BLaER1 treated with 17β-estradiol and CSF1 and Interleukin-3, amounts not matched to agents 10 nM and 100 nM (cell line): ENCODE data around the gene DNTTIP2.

Experiments
- H3K27ac ChIP-seq, 11 experiments: shearing (Covaris generic); formaldehyde crosslinking; 2 replicates each; pipeline ENCODE4 v1.8.1; 2022
- H3K27me3 ChIP-seq, 11 experiments: shearing (Covaris generic); formaldehyde crosslinking; 2 replicates each; pipeline ENCODE4 v1.8.1; 2022
- H3K36me3 ChIP-seq, 11 experiments: shearing (Covaris generic); formaldehyde crosslinking; 2 replicates each; pipeline ENCODE4 v1.8.1; 2022
- H3K4me1 ChIP-seq, 10 experiments: shearing (Covaris generic); formaldehyde crosslinking; 2 replicates each; pipeline ENCODE4 v1.8.1; 2022
- H3K4me2 ChIP-seq, 11 experiments: shearing (Covaris generic); formaldehyde crosslinking; 2 replicates each; pipeline ENCODE4 v1.8.1; 2022
- H3K4me3 ChIP-seq, 10 experiments: shearing (Covaris generic); formaldehyde crosslinking; 2 replicates each; pipeline ENCODE4 v1.8.1; 2022
- H3K9ac ChIP-seq, 11 experiments: shearing (Covaris generic); formaldehyde crosslinking; 2 replicates each; pipeline ENCODE4 v1.8.1; 2022
- H3K9me3 ChIP-seq, 11 experiments: shearing (Covaris generic); formaldehyde crosslinking; replicated peaks in 1 of 11; 2 replicates each; pipeline ENCODE4 v1.8.1; 2022
- H4K20me1 ChIP-seq, 11 experiments: shearing (Covaris generic); formaldehyde crosslinking; 2 replicates each; pipeline ENCODE4 v1.8.1; 2022
- Cebpa-rat ChIP-seq, 11 experiments: shearing (Covaris generic); IDR thresholded peaks; 2 replicates each; pipeline ENCODE4 v1.8.1; 2022

Gene DNTTIP2

GRCh38 chr1:93828367-93828755, 50.6 kb downstream of the DNTTIP2 start:
- TF ChIP-seq Cebpa-rat (IDR thresholded peaks at IDR 0.05) = no peak
- Histone ChIP-seq H3K9me3 (peaks cover 30 to 50% (median 37%) of the 10 kb centered on the region in 11 experiments), H3K4me1 (peaks cover 17 to 62% (median 49%) of the 10 kb centered on the region in 10 experiments; a peak in 19 of 20 replicates), H3K9ac (peak overlapping the region in 4 of 11 experiments; percentile 12 to 38 (median 24); a peak in 4 of 22 replicates), H3K4me2 (peak overlapping the region in 10 of 11 experiments; percentile 18 to 65 (median 46); a peak in 17 of 22 replicates), H4K20me1 (no peaks in the 10 kb centered on the region), H3K4me3 (no peak overlapping the region), H3K27me3 (no peaks in the 10 kb centered on the region), H3K36me3 (peaks cover 7 to 80% (median 13%) of the 10 kb centered on the region in 11 experiments; a peak in 15 of 22 replicates), H3K27ac (peak overlapping the region in 8 of 11 experiments; percentile 22 to 63 (median 50); a peak in 14 of 22 replicates)

GRCh38 chr1:93827633-93828366, 51.2 kb downstream of the DNTTIP2 start:
- Histone ChIP-seq H3K4me3 (no peak overlapping the region), H3K4me1 (peaks cover 17 to 67% (median 52%) of the 10 kb centered on the region in 10 experiments; a peak in 19 of 20 replicates), H3K27ac (peak overlapping the region in 8 of 11 experiments; percentile 22 to 63 (median 50); a peak in 14 of 22 replicates), H4K20me1 (no peaks in the 10 kb centered on the region), H3K4me2 (peak overlapping the region in 10 of 11 experiments; percentile 18 to 65 (median 46); a peak in 18 of 22 replicates), H3K9ac (peak overlapping the region in 4 of 11 experiments; percentile 12 to 38 (median 24); a peak in 4 of 22 replicates), H3K27me3 (no peaks in the 10 kb centered on the region), H3K36me3 (peaks cover 1 to 74% (median 8%) of the 10 kb centered on the region in 11 experiments; a peak in 13 of 22 replicates), H3K9me3 (peaks cover 25 to 45% (median 31%) of the 10 kb centered on the region in 11 experiments)
- no peak for TF ChIP-seq Cebpa-rat (IDR thresholded peaks at IDR 0.05)

DNA sequence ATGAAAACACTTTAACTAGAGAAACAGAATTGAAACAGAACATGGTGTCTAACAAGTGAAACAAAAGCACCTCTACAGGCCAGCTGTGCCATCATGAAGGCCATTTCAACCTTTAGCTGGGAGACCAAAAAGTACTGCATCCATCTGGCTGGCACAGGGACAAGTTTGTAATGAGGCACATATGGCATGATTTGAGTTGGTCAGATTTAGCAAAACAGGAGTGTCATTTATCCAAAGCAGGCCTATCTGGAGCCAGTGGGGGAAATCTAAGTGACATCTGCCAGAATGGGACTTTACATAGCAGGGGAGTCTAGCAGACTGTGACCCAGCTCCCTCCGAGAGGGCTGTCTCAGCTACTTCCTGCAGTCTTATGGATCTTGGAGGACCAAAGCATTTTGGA, 51.9 kb downstream of the DNTTIP2 start:
- H3K9ac ChIP-seq = 0 out of 22 replicates have a peak overlapping the region, but pooled peaks of 1 of the 11 experiments have one; percentile 38
- no peak overlapping the region for H3K4me3 ChIP-seq
- peaks cover 17 to 74% (median 56%) of the 10 kb centered on the region in 10 experiments; a peak in 19 of 20 replicates for H3K4me1 ChIP-seq
- H3K27ac ChIP-seq = peak overlapping the region in 7 of 11 experiments; percentile 22 to 63 (median 53); a peak in 10 of 22 replicates
- H4K20me1 ChIP-seq = no peaks in the 10 kb centered on the region
- H3K27me3 ChIP-seq = no peaks in the 10 kb centered on the region
- H3K36me3 ChIP-seq = peaks cover 0 to 67% (median 2%) of the 10 kb centered on the region in 11 experiments; a peak in 10 of 22 replicates
- peaks cover 18 to 39% (median 25%) of the 10 kb centered on the region in 11 experiments for H3K9me3 ChIP-seq
- TF ChIP-seq Cebpa-rat (IDR thresholded peaks at IDR 0.05) = no peak
- H3K4me2 ChIP-seq = peak overlapping the region in 8 of 11 experiments; percentile 0 to 65 (median 55); a peak in 10 of 22 replicates

DNA sequence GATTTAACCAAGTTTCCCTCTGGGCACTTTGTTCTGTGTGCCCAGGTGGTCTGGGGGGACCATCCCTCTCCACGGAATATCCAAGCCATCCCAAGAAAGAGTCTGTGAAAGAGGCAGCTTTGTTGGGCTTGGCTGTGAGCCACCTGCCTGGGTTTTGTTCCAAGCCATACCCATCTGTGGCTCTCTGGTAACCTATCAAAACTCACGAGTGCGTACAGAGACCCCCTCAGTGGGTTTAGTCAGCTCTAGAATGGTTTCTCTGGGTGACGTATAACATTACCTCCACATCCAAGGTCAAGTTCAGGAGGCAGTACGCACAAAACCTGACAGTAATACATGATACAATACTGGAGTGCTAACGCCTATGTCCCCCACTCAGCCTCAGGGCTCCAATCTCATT, 54.2 kb downstream of the DNTTIP2 start:
- H3K36me3 ChIP-seq = peaks cover 0 to 53% (median 0%) of the 10 kb centered on the region in 11 experiments; a peak in 7 of 22 replicates
- no peak for TF ChIP-seq Cebpa-rat (IDR thresholded peaks at IDR 0.05)

DNA sequence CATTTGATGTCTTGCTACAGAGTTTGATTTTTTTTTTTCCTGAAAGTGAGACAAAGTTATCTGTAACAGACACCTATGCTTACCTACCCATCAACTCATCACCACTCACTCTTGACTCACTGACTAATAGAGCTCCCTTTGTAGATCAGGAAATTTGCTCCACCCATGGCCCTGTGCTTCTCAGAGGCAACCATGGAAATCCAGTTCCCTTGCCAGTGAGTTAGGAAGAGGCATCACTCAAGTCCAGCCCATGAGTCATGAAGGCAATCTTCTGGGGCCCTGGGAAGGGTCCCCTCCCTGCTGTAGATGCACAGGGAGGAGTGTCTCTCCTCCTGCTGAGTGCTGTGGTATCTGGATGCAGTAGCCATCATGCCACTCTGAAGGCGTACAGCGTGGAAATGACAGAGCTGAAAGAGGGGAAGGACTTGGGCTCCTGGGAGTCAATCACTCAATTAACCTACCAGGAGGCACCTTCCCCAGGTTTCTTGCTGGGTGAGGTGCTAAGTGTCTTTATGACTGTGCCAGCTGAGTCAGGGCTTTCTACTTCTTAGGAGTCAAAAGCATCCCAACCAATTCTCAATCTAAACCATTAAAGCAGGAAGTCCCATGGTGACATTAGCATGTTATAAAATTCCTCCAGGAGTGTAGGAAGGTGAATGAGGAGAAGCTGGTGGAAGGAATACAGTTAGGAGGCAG, 56.1 kb downstream of the DNTTIP2 start:
- Histone ChIP-seq H3K4me1 (peaks cover 26 to 100% (median 79%) of the 10 kb centered on the region in 10 experiments), H4K20me1 (no peaks in the 10 kb centered on the region), H3K27ac (peak overlapping the region in 10 of 11 experiments; percentile 12 to 99 (median 50); a peak in 15 of 22 replicates), H3K9ac (no peak overlapping the region; a peak in 1 of 22 replicates), H3K27me3 (no peaks in the 10 kb centered on the region), H3K4me2 (peak overlapping the region in 8 of 11 experiments; percentile 10 to 92 (median 62); a peak in 14 of 22 replicates), H3K4me3 (no peak overlapping the region), H3K9me3 (peaks cover 0 to 16% (median 0%) of the 10 kb centered on the region in 11 experiments; a peak in 2 of 22 replicates), H3K36me3 (peaks cover 0 to 38% (median 0%) of the 10 kb centered on the region in 11 experiments; a peak in 4 of 22 replicates)
- TF ChIP-seq Cebpa-rat (IDR thresholded peaks at IDR 0.05) = no peak

More for the DNA sequence above, 54.2 kb downstream of the DNTTIP2 start:
- H3K27me3 ChIP-seq = no peaks in the 10 kb centered on the region
- peaks cover 0 to 22% (median 4%) of the 10 kb centered on the region in 11 experiments; a peak in 13 of 22 replicates for H3K9me3 ChIP-seq
- H3K27ac ChIP-seq = peak overlapping the region in 8 of 11 experiments; percentile 37 to 99 (median 51); a peak in 13 of 22 replicates
- H3K4me3 ChIP-seq = no peak overlapping the region
- H3K9ac ChIP-seq = no peak overlapping the region
- H4K20me1 ChIP-seq = no peaks in the 10 kb centered on the region
- peak overlapping the region in 8 of 11 experiments; percentile 2 to 89 (median 40); a peak in 13 of 22 replicates for H3K4me2 ChIP-seq
- peaks cover 17 to 97% (median 71%) of the 10 kb centered on the region in 10 experiments; a peak in 19 of 20 replicates for H3K4me1 ChIP-seq

- Histone ChIP-seq H3K27ac (peak overlapping the region in 10 of 11 experiments; percentile 91 to 99 (median 98); a peak in 17 of 22 replicates), H3K27me3 (no peaks in the 10 kb centered on the region), H3K36me3 (peaks cover 0 to 25% (median 0%) of the 10 kb centered on the region in 11 experiments; a peak in 4 of 22 replicates), H3K4me1 (peaks cover 37 to 100% (median 80%) of the 10 kb centered on the region in 10 experiments), H3K4me3 (no peak overlapping the region), H4K20me1 (no peaks in the 10 kb centered on the region), H3K4me2 (peak overlapping the region in 6 of 11 experiments; percentile 75 to 92 (median 86); a peak in 8 of 22 replicates), H3K9me3 (peaks cover 0 to 16% (median 0%) of the 10 kb centered on the region in 11 experiments; a peak in 2 of 22 replicates), H3K9ac (peak overlapping the region in 1 of 11 experiments; percentile 43; a peak in 1 of 22 replicates)
- TF ChIP-seq Cebpa-rat (IDR thresholded peaks at IDR 0.05) = no peak
These were observed 57.4 kb downstream of the DNTTIP2 start for GRCh38 chr1:93821423-93822144.

- peaks cover 0 to 21% (median 0%) of the 10 kb centered on the region in 11 experiments; a peak in 3 of 22 replicates for H3K36me3 ChIP-seq
- peak overlapping the region in 10 of 11 experiments; percentile 91 to 99 (median 98); a peak in 19 of 22 replicates for H3K27ac ChIP-seq
- peak overlapping the region in 2 of 11 experiments; percentile 43 to 86; a peak in 3 of 22 replicates for H3K9ac ChIP-seq
- H3K27me3 ChIP-seq = no peaks in the 10 kb centered on the region
- no peak for TF ChIP-seq Cebpa-rat (IDR thresholded peaks at IDR 0.05)
- no peaks in the 10 kb centered on the region for H4K20me1 ChIP-seq
- no peak overlapping the region for H3K4me3 ChIP-seq
- H3K4me1 ChIP-seq = peaks cover 41 to 100% (median 83%) of the 10 kb centered on the region in 10 experiments
- H3K4me2 ChIP-seq = peak overlapping the region in 6 of 11 experiments; percentile 75 to 92 (median 86); a peak in 10 of 22 replicates
- peaks cover 0 to 16% (median 0%) of the 10 kb centered on the region in 11 experiments; a peak in 2 of 22 replicates for H3K9me3 ChIP-seq
These were observed 58.2 kb downstream of the DNTTIP2 start for GRCh38 chr1:93820554-93821422.
